Middle frontal gyrus (tissue), 1 donor: ENCODE data around the gene ZBED3.
"Not testable (repeated sequence)": the region's sequence is repeated elsewhere in the genome, so short reads cannot be mapped to it uniquely, and the experiment has no call there.

Source experiments
- DNase-seq: peaks from one replicate; pipeline ENCODE4 v3.0.0-alpha.2; 2015; ENCODE audit warnings: low spot score; ENCODE audit errors: extremely low spot score

Gene ZBED3, protein sequence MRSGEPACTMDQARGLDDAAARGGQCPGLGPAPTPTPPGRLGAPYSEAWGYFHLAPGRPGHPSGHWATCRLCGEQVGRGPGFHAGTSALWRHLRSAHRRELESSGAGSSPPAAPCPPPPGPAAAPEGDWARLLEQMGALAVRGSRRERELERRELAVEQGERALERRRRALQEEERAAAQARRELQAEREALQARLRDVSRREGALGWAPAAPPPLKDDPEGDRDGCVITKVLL

DNA sequence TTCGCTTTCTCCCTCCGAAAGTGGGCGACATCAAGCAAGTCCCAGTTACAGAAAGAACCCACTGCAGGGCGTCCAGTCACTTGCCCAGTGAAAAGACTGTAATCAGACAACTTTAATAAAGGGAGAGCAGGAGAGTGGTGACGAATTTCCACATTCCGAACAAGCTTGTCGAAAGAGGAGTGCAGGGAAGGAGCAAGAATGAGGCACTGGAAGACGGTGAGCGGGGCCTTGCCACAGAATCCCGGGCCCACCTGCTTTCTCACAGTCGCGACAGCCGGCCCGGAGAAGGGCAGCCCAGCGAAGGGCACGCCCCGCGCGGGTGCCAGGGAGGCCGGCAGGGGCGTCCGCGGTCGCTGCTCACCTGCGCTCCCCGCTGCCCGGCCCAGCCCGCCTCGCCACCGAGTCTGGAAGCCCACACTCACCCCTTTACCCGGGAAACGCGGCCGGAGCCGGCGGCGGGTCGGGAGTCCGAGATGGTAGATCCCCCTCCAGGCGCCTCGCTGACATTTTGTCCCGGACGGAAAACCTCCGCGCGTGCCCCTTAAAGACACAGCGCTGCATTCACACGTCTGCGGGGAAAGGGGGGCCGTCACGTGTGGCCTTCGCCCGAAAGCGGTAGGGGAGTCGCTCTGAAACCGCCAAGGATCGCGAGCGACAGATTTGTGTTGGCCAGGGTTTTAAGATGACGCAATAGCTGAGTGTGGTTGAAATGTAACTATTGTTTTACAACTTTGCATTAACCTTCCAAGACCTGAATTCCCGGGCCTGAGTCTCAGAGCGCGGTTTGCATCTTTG, at the start of gene ZBED3:
TSS of gene ZBED3 (minus strand) at position 597 of the 795 bp plus-strand sequence. CDS start 9,407 bp downstream, outside the sequence.
- DNase-seq = peak; percentile 39

GRCh38 chr5:77133061-77133758, 46.1 kb upstream of the ZBED3 start:
- DNase-seq = peak; percentile 81

DNA sequence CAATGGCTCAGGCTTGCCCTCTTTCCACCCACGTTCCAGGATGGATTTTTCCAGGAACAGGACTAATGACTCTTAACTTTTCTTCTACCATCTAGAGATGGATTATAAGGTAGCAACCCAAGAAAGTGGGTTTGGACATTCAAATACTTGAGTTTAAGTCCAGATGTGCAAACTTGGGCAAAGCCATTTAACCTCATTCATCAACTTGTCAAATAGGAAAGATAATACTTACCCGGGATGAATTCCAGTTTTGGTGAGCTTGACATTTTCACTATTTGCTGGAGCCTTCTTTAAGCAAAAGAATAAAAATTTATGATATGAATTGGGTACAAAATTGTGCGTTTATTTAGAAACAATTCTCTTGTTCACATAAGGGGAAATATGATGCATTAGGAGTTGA, 44.3 kb upstream of the ZBED3 start:
- DNase-seq = no peak

DNA sequence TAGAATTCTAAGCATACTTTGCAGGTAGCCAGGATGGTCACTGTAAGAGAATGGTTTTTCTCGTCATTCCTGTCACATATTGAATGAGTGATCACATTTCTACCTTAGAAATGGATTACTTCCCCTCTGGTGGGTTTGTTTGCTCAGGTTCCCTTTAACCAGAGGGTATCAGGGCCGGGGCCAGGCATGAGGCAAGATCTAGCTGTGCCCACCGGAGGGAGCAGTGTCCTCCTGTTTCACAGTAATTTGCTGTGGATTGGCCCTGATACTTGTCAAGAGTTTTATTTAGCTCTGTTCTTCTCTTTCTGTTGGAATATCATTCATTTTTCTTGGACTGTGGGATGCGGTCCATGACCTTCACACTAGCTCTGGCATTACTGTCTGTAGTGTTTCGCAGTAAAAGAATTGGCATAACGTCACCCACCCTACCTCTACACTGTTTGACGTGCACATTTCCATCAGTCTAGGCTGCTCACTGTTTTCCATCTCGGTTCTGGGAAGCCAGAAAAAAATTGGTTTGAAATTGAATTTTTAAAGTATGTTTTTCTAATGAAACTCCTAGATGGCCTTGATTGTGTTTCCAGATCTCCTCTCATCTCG, 42.4 kb upstream of the ZBED3 start:
- DNase-seq = no peak

- DNase-seq = no peak
Observed at GRCh38 chr5:77128411-77129061, 41.5 kb upstream of the ZBED3 start.

DNA sequence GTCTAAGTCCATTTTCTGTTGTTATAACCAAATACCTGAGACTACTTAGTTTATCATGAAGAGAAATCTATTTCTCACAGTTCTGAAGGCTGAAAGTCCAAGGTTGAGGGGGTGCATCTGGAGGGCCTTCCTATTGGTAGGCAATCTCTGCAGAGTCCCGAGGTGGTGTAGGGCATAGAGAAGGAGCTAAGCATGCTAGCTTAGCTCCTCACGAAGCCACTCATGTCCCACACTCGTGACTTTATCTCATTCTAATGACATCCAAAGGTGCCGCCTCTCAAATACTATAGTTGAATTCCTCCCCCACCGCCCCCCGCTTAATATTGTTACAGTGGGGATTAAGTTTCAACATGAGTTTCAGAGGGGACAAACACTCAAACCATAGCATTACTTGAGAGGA, 36.0 kb upstream of the ZBED3 start:
- no peak for DNase-seq

DNA sequence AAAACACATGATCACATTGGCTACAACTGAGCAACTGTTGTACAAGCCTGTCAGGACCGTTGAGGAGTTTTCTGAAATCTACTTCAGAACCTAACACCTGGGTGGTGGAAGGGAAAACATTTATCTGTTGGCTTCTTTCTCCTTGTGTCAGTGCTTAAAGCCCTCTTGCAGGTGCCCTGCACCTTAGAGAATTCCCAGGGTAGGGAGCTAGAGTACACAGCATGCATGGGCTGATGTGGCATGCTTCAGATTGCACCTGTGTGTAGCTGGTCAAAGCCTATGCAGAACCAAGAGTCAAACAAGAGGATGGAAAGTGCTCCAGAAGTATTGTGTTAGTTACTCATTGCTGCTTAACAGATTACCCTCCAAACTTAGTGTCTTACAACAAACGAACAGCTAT, 33.6 kb upstream of the ZBED3 start:
- no peak for DNase-seq

- no peak for DNase-seq
Observed at GRCh38 chr5:77120086-77120485, 33.0 kb upstream of the ZBED3 start.

DNA sequence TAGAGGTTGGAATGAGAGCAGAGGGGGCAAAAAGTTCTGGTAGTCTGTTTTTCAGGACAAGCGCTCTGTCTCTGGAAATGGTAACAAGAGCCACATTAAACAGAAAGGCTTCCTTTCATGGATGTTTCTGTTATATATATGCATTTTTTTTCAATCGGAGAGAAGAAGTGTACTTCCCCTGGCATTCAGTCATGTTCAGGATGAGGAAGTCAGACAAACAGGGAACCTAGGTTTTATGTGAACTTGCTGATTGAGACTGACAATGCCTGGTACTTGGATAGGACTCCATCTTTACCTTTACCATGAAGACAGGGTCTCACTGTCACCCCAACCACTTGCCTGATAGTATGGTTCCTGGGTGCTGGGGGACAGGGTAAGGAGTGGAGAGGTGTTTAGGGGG, 30.1 kb upstream of the ZBED3 start:
- DNase-seq = no peak

GRCh38 chr5:77107035-77107434, 19.9 kb upstream of the ZBED3 start:
- DNase-seq = not testable (repeated sequence)

DNA sequence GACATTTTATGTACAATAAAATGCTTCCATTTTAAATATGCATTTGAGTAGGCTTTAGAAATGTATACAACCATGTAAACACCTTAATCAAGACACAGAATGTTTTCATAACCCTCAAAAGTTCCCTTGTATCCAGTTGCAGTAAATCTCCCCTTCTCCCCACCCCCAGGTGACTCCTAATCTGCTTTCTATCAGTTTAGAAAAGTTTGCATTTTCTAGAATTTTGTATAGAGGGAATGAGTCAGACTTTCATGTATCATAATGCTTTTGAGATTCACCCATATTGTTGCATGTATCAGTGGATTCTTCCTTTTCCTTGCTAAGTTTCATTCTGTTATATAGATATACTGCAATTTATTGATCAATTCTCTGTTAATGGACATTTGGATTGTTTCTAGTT, 17.7 kb upstream of the ZBED3 start:
- no peak for DNase-seq

- DNase-seq = no peak
Observed at GRCh38 chr5:77103457-77103856, 16.4 kb upstream of the ZBED3 start.

DNA sequence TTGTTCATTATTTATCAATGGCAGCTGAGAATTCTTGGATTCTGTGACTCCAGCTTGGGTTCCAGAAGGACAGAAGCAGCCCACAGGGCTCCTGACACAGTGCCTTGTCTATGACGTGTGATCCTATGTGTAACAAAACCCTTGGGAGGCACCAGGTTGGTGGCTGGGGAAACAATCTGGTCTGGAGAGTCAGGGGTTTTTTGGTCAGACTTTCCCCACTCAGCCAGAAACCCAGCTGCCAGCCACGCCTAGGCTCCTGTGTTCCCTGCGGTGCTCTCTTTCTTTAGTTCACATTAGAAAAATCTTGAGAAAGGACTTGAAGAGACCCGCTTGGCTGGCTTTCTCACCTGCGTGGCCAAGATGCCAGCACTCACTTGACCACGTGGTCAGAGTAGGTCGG, 15.5 kb upstream of the ZBED3 start:
- no peak for DNase-seq

DNA sequence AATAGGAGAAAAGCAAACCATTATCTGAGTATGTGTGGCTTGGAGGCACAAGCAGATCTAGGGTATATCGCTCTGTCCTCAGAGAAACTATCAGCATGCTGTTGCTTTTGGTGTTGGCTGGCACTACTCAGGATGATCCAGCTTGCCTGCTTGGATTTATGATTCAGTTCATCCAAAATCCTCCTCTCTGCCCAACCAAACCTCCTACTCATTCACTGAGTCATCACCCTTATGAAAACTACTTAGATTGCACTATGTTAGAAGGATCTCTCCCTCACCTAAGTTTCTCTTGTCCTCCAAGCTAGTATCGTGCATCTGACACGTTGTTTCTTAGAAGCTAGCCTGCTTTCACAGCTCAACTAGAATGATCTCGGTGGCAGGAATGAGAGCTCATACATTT, 14.2 kb upstream of the ZBED3 start:
- DNase-seq = peak; percentile 32

DNA sequence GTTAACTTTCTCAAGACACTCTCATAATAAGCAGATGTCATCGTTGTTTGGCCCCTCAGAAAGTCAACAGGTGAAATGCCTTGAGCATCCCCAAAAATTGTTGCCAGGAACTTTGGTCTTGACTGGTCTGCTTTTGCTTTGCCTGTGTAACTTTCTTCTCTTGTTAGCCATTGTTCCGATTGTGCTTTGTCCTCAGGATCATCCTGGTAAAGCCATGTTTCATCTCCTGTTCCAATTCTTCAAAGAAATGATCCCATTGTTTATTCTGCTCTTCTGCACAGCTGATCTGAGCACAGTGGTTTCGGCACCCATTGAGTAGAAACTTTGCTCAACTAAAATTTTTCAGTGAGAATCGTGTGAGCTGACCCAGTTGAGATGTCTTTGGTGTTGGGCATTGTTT, 8.1 kb upstream of the ZBED3 start:
- DNase-seq = no peak

DNA sequence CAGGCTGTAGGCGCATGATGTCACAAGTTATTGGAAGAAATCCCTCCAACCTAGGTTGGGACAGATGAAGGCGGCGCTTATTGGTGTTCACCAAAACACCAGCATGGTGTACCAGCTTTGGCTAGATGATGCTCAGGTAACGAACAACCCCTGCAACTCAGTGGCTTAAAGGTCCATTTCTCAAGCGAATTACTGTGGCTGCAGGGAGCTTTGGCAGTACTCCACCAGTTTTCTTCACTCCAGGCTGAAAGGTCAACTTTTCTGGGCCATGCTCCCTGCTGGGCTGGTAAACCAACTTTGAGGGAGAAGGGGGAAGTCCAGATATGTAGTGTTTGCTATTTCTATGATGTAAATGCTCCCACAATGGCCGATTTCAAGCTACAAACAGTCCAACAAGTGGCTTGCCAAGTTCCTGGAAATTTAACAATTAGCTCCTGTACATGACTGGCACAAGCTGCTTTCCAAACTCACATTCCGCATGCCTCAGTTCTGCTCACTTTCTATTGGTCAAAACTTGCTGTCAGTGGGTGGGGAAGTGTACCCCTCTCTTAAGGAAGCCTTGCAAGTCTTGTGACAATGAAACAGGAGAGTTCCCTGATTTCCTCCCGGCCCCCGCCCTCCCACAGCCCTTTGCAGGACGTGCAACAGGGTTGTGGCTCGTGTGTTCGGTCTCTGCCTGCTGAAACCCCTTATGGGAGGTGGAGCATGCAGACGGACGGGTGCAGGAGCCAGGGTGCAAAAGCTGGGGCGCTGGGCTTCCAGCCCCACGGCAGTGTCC, 588 bp upstream of the ZBED3 start:
- no peak for DNase-seq

DNA sequence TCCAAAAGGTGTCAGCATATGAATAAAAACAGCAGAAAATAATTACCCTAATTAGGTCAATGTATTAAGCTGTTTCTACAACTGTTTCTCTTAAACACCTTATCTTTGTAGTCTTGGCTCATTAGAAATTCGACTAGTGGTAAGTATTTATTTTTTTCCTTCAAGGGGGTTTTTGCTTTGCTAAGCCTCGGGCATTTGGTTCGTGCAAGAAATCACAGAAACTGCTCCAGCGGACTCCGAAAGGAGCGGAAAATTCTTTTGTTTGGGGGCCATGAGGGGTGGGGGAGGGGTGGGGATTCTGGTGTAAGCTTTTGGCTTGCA, 757 bp downstream of the ZBED3 start:
- DNase-seq = no peak

- DNase-seq = no peak
Observed at GRCh38 chr5:77083088-77083487, 4.0 kb downstream of the ZBED3 start.

GRCh38 chr5:77082280-77082679, 4.8 kb downstream of the ZBED3 start:
- DNase-seq = no peak

- DNase-seq = no peak
Observed at GRCh38 chr5:77080905-77081304, 6.2 kb downstream of the ZBED3 start.

DNA sequence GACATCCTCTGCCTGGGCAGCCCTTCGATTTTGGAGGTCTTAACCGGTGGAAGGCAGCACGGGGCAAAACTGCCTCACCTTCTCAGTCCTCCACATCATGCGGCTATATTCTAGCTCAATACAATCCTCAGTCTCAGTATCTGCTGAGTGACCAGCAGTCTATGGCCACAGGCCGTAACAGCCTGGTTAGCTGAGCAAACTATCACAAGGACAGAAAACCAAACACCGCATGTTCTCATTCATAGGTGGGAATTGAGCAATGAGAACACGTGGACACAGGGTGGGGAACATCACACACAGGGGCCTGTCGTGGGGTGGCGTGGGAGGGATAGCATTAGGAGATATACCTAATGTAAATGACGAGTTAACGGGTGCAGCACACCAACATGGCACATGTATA, 6.6 kb downstream of the ZBED3 start:
- not testable (repeated sequence) for DNase-seq
